GM19240 (cell line): ENCODE data around the gene KAT7.
"Not testable (repeated sequence)": the region's sequence is repeated elsewhere in the genome, so short reads cannot be mapped to it uniquely, and the experiment has no call there.

Source experiments
- DNase-seq: peaks from one replicate; pipeline ENCODE4 v3.0.0; 2011; ENCODE audit warnings: low spot score; ENCODE audit not compliant: insufficient read length

The KAT7 gene

GRCh38 chr17:49788478-49789242 lies at the start of gene KAT7:
KAT7 (plus strand) TSS chr17:49788681; CDS start chr17:49788835, 154 bp downstream.
- DNase-seq, result peak; percentile 45

- DNase-seq, result no peak
Measured at GRCh38 chr17:49739641-49740271, 48.7 kb upstream of the KAT7 start.

- DNase-seq, result no peak
Measured at GRCh38 chr17:49741009-49741691, 47.3 kb upstream of the KAT7 start.

GRCh38 chr17:49741692-49742076 lies 46.8 kb upstream of the KAT7 start:
- DNase-seq, result no peak

GRCh38 chr17:49742166-49742638 lies 46.3 kb upstream of the KAT7 start:
- DNase-seq, result no peak

GRCh38 chr17:49745175-49746139 lies 43.0 kb upstream of the KAT7 start:
- DNase-seq, result no peak

GRCh38 chr17:49746791-49747490 lies 41.5 kb upstream of the KAT7 start:
- no peak for DNase-seq

- no peak for DNase-seq
Measured at GRCh38 chr17:49747632-49748031, 40.8 kb upstream of the KAT7 start.

GRCh38 chr17:49748223-49748622 lies 40.3 kb upstream of the KAT7 start:
- DNase-seq, result no peak

- peak; percentile 64 for DNase-seq
Measured at GRCh38 chr17:49748791-49749190, 39.7 kb upstream of the KAT7 start.

- no peak for DNase-seq
Measured at GRCh38 chr17:49749730-49750129, 38.8 kb upstream of the KAT7 start.

GRCh38 chr17:49752508-49752907 lies 36.0 kb upstream of the KAT7 start:
- no peak for DNase-seq

GRCh38 chr17:49753959-49754391 lies 34.5 kb upstream of the KAT7 start:
- no peak for DNase-seq

- no peak for DNase-seq
Measured at GRCh38 chr17:49755663-49756283, 32.7 kb upstream of the KAT7 start.

GRCh38 chr17:49756323-49757150 lies 31.9 kb upstream of the KAT7 start:
- DNase-seq, result no peak

GRCh38 chr17:49757151-49757777 lies 31.2 kb upstream of the KAT7 start:
- no peak for DNase-seq

- DNase-seq, result not testable (repeated sequence)
Measured at GRCh38 chr17:49758464-49759010, 29.9 kb upstream of the KAT7 start.

GRCh38 chr17:49759203-49759602 lies 29.3 kb upstream of the KAT7 start:
- DNase-seq, result no peak
